ENCODE measurements around the gene KREMEN1.

The KREMEN1 gene

GRCh38 chr22:29149841-29150555, 77.2 kb downstream of the KREMEN1 start:
- no peak for DNase-seq (ENCODE audit: low read depth in 2 of 3, low spot score in 1 of 3)

DNA sequence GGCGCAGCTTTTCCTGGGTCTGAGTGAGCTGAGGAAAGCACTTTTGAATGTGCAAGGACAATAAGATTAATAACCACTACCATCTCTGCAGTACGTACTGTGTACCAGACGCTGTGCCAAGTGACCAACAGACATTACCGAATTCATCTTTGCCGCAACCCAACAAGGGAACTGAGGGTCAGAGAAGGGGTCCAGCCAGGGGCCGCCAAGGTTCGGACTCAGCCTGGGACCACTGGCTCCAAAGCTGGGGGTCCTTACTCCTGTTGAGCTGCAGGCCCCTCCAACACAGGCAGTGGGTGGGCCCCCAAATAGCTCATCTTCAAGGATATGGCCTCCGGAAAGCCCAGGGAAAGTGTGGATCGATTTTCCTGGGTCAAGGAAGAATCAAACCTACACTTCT, 77.9 kb downstream of the KREMEN1 start:
- no peak for DNase-seq (ENCODE audit: low read depth in 2 of 3, low spot score in 1 of 3)

DNA sequence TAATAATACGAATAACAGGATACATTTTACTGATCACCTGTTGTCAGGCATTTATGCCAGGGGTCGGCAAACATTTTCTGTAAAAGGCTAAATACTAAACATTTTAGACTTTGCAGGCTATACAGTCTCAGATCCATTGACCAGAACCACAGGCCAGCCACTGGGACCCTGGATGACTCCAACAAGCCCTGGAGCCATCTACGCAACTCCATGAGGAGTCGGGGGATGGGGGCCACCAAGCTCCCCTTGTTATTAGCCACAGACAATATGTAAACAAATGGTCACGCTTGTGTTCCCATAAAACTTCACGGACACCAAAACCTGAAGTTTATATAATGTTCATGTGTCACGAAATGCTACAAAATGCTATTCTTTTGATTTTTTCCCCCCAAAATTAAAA, 78.5 kb downstream of the KREMEN1 start:
- DNase-seq (ENCODE audit: low read depth in 2 of 3, low spot score in 1 of 3), result no peak

- DNase-seq (ENCODE audit: low read depth in 2 of 3, low spot score in 1 of 3), result no peak
These were observed 79.5 kb downstream of the KREMEN1 start for GRCh38 chr22:29152045-29152953.

- no peak for DNase-seq (ENCODE audit: low read depth in 2 of 3, low spot score in 1 of 3)
These were observed 80.3 kb downstream of the KREMEN1 start for GRCh38 chr22:29152954-29153719.

DNA sequence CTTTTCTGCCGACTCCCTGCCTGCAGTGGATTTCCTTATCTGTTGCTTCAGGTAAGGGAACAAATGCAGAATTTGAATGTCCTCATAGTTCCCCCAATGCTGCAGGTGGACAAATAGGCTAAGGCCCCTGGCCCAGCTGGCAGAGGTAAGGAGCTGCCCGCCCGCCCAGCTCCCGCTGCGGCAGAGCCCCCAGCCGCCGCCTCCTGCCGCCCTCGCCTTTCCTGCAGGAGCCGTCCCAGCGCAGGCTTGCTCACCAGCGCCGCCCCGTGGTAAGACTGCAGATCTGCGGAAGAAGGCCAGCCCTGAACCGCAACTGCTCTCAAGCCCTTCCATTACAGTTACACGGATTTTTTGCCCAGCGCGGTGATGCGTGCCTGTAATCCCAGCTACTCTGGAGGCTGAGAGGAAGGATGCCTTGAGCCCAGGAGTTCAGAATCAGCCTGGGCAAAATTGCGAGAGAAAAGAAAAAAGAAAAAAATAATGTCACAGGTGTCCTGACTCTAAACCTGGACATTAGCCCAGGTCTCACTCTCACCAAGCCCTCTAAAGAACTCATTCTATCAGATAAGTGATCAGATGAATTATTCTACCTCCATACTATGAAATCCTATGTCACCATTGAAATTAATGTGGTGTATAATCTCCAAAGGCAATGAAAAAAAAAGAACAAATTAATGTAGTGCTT, 81.7 kb downstream of the KREMEN1 start:
- peak; percentile 53 to 71 (median 62) for DNase-seq (ENCODE audit: low read depth in 2 of 3, low spot score in 1 of 3)

DNA sequence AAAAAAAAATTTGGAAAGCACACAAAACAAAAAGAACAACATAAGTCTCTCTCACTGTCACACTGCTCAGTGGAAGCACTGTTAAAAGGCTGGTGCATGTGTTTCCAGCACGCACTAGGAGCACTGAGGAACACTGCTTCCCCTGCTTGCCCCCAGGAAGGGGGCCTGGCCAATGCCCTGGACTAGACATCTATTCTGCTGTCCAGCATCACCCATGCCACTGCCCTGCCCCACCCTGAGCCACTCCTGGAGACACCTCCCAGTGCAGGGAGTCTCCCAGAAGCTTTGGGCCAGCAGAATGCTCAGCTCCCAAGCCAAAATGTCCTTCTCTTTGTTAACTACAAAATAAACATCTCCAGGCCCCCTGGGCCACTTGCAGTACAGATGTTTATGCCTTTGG, 83.1 kb downstream of the KREMEN1 start:
- DNase-seq (ENCODE audit: low read depth in 2 of 3, low spot score in 1 of 3), result no peak

- DNase-seq (ENCODE audit: low read depth in 2 of 3, low spot score in 1 of 3), result no peak
These were observed 83.7 kb downstream of the KREMEN1 start for GRCh38 chr22:29156507-29156906.

GRCh38 chr22:29157759-29158535, 85.1 kb downstream of the KREMEN1 start:
- DNase-seq (ENCODE audit: low read depth in 2 of 3, low spot score in 1 of 3), result no peak

- no peak for DNase-seq (ENCODE audit: low read depth in 2 of 3, low spot score in 1 of 3)
These were observed 85.7 kb downstream of the KREMEN1 start for GRCh38 chr22:29158546-29158945.

DNA sequence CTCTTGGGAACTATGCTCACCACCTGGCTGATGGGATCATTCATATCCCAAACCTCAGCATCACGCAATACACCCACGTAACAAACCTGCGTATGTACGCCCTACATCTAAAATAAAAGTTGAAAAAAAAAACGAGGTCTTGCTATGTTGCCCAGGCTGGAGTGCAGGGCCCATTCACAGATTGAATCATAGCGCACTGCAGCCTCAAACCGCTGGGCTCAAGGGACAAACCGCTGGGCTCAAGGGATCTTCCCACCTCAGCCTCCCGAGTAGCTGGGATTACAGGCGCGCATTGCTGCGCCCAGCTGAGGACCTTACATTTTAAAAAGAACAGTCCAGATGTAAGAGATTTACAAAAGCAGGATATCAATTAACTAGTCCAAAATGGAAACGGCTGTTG, 91.0 kb downstream of the KREMEN1 start:
- no peak for DNase-seq (ENCODE audit: low read depth in 2 of 3, low spot score in 1 of 3)

DNA sequence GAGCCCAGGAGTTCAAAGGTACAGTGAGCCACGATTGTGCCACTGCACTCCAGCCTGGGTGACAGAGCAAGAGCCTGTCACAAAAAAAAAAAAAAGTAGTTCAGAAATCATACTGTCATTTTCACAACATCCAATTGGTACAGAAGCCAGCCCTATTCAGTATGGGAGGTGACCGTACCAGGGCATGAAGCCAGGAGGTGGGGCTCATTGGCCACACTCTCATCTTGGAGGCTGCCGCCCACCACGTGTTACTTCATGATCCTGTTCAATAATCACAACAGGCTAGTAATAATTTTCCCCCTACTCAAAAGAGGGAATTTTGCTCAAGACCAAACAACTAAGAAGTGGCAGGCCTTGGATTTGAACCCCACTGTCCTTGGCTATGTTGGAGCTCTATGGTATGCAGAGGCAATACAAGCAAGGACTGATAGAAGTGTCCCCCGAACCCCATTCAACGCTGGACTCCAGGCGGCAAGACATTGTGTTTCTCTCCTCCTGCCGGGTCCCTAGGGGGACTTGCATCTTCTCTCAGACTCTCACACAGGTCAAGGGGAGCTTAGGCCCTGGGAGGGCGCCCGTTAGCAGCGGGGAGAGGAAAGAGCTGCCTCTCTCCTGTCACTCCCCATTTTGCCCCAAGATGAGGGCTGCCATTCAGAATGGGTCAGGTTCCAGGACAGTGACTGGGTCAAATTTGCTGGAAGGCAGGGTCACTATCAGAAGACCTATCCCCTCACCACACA, 92.7 kb downstream of the KREMEN1 start:
- no peak for DNase-seq (ENCODE audit: low read depth in 2 of 3, low spot score in 1 of 3)

DNA sequence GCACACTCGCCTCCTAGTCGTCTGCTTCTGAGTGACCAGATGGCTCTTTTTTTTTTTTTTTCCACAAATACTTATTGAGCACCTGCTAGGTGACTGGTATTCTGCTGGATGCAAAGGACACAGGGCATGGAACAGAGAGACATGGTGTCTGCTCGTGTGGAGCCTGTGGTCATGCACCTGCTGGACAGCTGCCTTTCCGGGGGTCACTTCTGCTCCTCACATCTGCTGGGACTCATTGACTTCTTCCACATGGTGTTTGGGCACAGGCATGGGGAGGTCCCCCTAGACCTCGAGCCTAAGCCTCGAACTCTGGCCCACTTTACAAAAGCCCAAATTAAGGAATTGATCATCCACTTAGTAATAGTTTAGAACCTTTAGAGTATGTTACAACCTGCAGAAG, 93.3 kb downstream of the KREMEN1 start:
- no peak for DNase-seq (ENCODE audit: low read depth in 2 of 3, low spot score in 1 of 3)

GRCh38 chr22:29167032-29167911, 94.4 kb downstream of the KREMEN1 start:
- peak; percentile 41 to 69 (median 52) for DNase-seq (ENCODE audit: low read depth in 2 of 3, low spot score in 1 of 3)

GRCh38 chr22:29171721-29172120, 98.9 kb downstream of the KREMEN1 start:
- DNase-seq (ENCODE audit: low read depth in 2 of 3, low spot score in 1 of 3), result no peak

GRCh38 chr22:29172216-29172615, 99.4 kb downstream of the KREMEN1 start:
- DNase-seq (ENCODE audit: low read depth in 2 of 3, low spot score in 1 of 3), result no peak

- DNase-seq (ENCODE audit: low read depth in 2 of 3, low spot score in 1 of 3), result no peak
These were observed 102.5 kb downstream of the KREMEN1 start for GRCh38 chr22:29175312-29175835.

Measured in stimulated activated CD4-positive, alpha-beta T cell treated with anti-CD3 and anti-CD28 coated beads, Interleukin-12 subunit alpha, Interleukin-12 subunit beta, amount 100 ng/mL, for 48 hours (primary cell).